ENCODE results near the gene ARSI.
A peak's percentile ranks its signal among the peaks of the same experiment; 100 is the strongest.

ARSI gene

GRCh38 chr5:150301901-150302300 lies 804 bp downstream of the ARSI start:
- peaks cover 3% of the 10 kb centered on the region for H3K27me3 ChIP-seq (ENCODE audit: control insufficient read depth, insufficient read depth, low read length, poor library complexity, severe bottlenecking)
- H3K4me1 ChIP-seq (ENCODE audit: control insufficient read depth, insufficient read depth, low read length) = peaks cover 44% of the 10 kb centered on the region
- 38 to 39% methylated on average over 22 of the region's 22 CpGs for WGBS, 2 experiments
- H3K4me3 ChIP-seq (ENCODE audit: insufficient read depth, low read depth, low read length) = peak overlapping the region; percentile 42
- H3K9me3 ChIP-seq (ENCODE audit: control insufficient read depth, low read length) = no peaks in the 10 kb centered on the region
- H3K36me3 ChIP-seq (ENCODE audit: control insufficient read depth, insufficient read depth, low read length) = no peaks in the 10 kb centered on the region
- H3K27ac ChIP-seq (ENCODE audit: insufficient read depth, low read depth, low read length, poor library complexity, severe bottlenecking) = no peak overlapping the region

- Histone ChIP-seq H3K4me1 (ENCODE audit: control insufficient read depth, insufficient read depth, low read length) (peaks cover 44% of the 10 kb centered on the region), H3K9me3 (ENCODE audit: control insufficient read depth, low read length) (no peaks in the 10 kb centered on the region), H3K27ac (ENCODE audit: insufficient read depth, low read depth, low read length, poor library complexity, severe bottlenecking) (no peak overlapping the region), H3K36me3 (ENCODE audit: control insufficient read depth, insufficient read depth, low read length) (no peaks in the 10 kb centered on the region), H3K4me3 (ENCODE audit: insufficient read depth, low read depth, low read length) (peak overlapping the region; percentile 7), H3K27me3 (ENCODE audit: control insufficient read depth, insufficient read depth, low read length, poor library complexity, severe bottlenecking) (peaks cover 3% of the 10 kb centered on the region)
- 67 to 82% methylated on average over 1 of the region's 1 CpG for WGBS, 2 experiments
These were observed 1.6 kb downstream of the ARSI start for GRCh38 chr5:150301170-150301505.

- 56 to 57% methylated on average over 13 of the region's 13 CpGs for WGBS, 2 experiments
- Histone ChIP-seq H3K4me3 (ENCODE audit: insufficient read depth, low read depth, low read length) (peak overlapping the region; percentile 8), H3K4me1 (ENCODE audit: control insufficient read depth, insufficient read depth, low read length) (peaks cover 44% of the 10 kb centered on the region), H3K9me3 (ENCODE audit: control insufficient read depth, low read length) (no peaks in the 10 kb centered on the region), H3K36me3 (ENCODE audit: control insufficient read depth, insufficient read depth, low read length) (no peaks in the 10 kb centered on the region), H3K27me3 (ENCODE audit: control insufficient read depth, insufficient read depth, low read length, poor library complexity, severe bottlenecking) (peaks cover 3% of the 10 kb centered on the region), H3K27ac (ENCODE audit: insufficient read depth, low read depth, low read length, poor library complexity, severe bottlenecking) (no peak overlapping the region)
These were observed 2.1 kb downstream of the ARSI start for GRCh38 chr5:150300496-150301169.

GRCh38 chr5:150299571-150300327 lies 3.0 kb downstream of the ARSI start:
- 85% methylated on average over 6 of the region's 6 CpGs for WGBS, 2 experiments
- Histone ChIP-seq H3K4me1 (ENCODE audit: control insufficient read depth, insufficient read depth, low read length) (peaks cover 44% of the 10 kb centered on the region), H3K9me3 (ENCODE audit: control insufficient read depth, low read length) (no peaks in the 10 kb centered on the region), H3K4me3 (ENCODE audit: insufficient read depth, low read depth, low read length) (no peak overlapping the region), H3K27me3 (ENCODE audit: control insufficient read depth, insufficient read depth, low read length, poor library complexity, severe bottlenecking) (peaks cover 3% of the 10 kb centered on the region), H3K27ac (ENCODE audit: insufficient read depth, low read depth, low read length, poor library complexity, severe bottlenecking) (no peak overlapping the region), H3K36me3 (ENCODE audit: control insufficient read depth, insufficient read depth, low read length) (no peaks in the 10 kb centered on the region)

- Histone ChIP-seq H3K9me3 (ENCODE audit: control insufficient read depth, low read length) (no peaks in the 10 kb centered on the region), H3K4me3 (ENCODE audit: insufficient read depth, low read depth, low read length) (no peak overlapping the region), H3K27ac (ENCODE audit: insufficient read depth, low read depth, low read length, poor library complexity, severe bottlenecking) (no peak overlapping the region), H3K36me3 (ENCODE audit: control insufficient read depth, insufficient read depth, low read length) (no peaks in the 10 kb centered on the region), H3K4me1 (ENCODE audit: control insufficient read depth, insufficient read depth, low read length) (peaks cover 38% of the 10 kb centered on the region), H3K27me3 (ENCODE audit: control insufficient read depth, insufficient read depth, low read length, poor library complexity, severe bottlenecking) (peaks cover 3% of the 10 kb centered on the region)
- 85 to 86% methylated on average over 10 of the region's 10 CpGs for WGBS, 2 experiments
These were observed 3.8 kb downstream of the ARSI start for GRCh38 chr5:150298701-150299451.

GRCh38 chr5:150297934-150298595 lies 4.6 kb downstream of the ARSI start:
- no peak overlapping the region for H3K4me3 ChIP-seq (ENCODE audit: insufficient read depth, low read depth, low read length)

GRCh38 chr5:150297236-150297890 lies 5.3 kb downstream of the ARSI start:
- 96% methylated on average over 36 of the region's 36 CpGs for WGBS, 2 experiments
- no peaks in the 10 kb centered on the region for H3K36me3 ChIP-seq (ENCODE audit: control insufficient read depth, insufficient read depth, low read length)
- peaks cover 42% of the 10 kb centered on the region for H3K4me1 ChIP-seq (ENCODE audit: control insufficient read depth, insufficient read depth, low read length)
- H3K4me3 ChIP-seq (ENCODE audit: insufficient read depth, low read depth, low read length) = no peak overlapping the region
- H3K27me3 ChIP-seq (ENCODE audit: control insufficient read depth, insufficient read depth, low read length, poor library complexity, severe bottlenecking) = peaks cover 3% of the 10 kb centered on the region
- no peak overlapping the region for H3K27ac ChIP-seq (ENCODE audit: insufficient read depth, low read depth, low read length, poor library complexity, severe bottlenecking)
- no peaks in the 10 kb centered on the region for H3K9me3 ChIP-seq (ENCODE audit: control insufficient read depth, low read length)

More at GRCh38 chr5:150297934-150298595, 4.6 kb downstream of the ARSI start:
- no peaks in the 10 kb centered on the region for H3K9me3 ChIP-seq (ENCODE audit: control insufficient read depth, low read length)
- peaks cover 3% of the 10 kb centered on the region for H3K27me3 ChIP-seq (ENCODE audit: control insufficient read depth, insufficient read depth, low read length, poor library complexity, severe bottlenecking)
- peaks cover 36% of the 10 kb centered on the region for H3K4me1 ChIP-seq (ENCODE audit: control insufficient read depth, insufficient read depth, low read length)
- H3K27ac ChIP-seq (ENCODE audit: insufficient read depth, low read depth, low read length, poor library complexity, severe bottlenecking) = no peak overlapping the region
- H3K36me3 ChIP-seq (ENCODE audit: control insufficient read depth, insufficient read depth, low read length) = no peaks in the 10 kb centered on the region
- WGBS, 2 experiments = 96 to 97% methylated on average over 31 of the region's 31 CpGs

GRCh38 chr5:150296496-150296895 lies 6.2 kb downstream of the ARSI start:
- WGBS, 2 experiments = 94% methylated on average over 7 of the region's 7 CpGs
- H3K4me1 ChIP-seq (ENCODE audit: control insufficient read depth, insufficient read depth, low read length) = peaks cover 43% of the 10 kb centered on the region
- H3K27ac ChIP-seq (ENCODE audit: insufficient read depth, low read depth, low read length, poor library complexity, severe bottlenecking) = no peak overlapping the region
- H3K9me3 ChIP-seq (ENCODE audit: control insufficient read depth, low read length) = no peaks in the 10 kb centered on the region
- no peak overlapping the region for H3K4me3 ChIP-seq (ENCODE audit: insufficient read depth, low read depth, low read length)
- peaks cover under 1% of the 10 kb centered on the region for H3K27me3 ChIP-seq (ENCODE audit: control insufficient read depth, insufficient read depth, low read length, poor library complexity, severe bottlenecking)
- H3K36me3 ChIP-seq (ENCODE audit: control insufficient read depth, insufficient read depth, low read length) = no peaks in the 10 kb centered on the region

- no peak overlapping the region for H3K4me3 ChIP-seq (ENCODE audit: insufficient read depth, low read depth, low read length)
- 96 to 97% methylated on average over 17 of the region's 17 CpGs for WGBS, 2 experiments
- no peaks in the 10 kb centered on the region for H3K36me3 ChIP-seq (ENCODE audit: control insufficient read depth, insufficient read depth, low read length)
- no peaks in the 10 kb centered on the region for H3K27me3 ChIP-seq (ENCODE audit: control insufficient read depth, insufficient read depth, low read length, poor library complexity, severe bottlenecking)
- H3K4me1 ChIP-seq (ENCODE audit: control insufficient read depth, insufficient read depth, low read length) = peaks cover 41% of the 10 kb centered on the region
- no peaks in the 10 kb centered on the region for H3K9me3 ChIP-seq (ENCODE audit: control insufficient read depth, low read length)
- H3K27ac ChIP-seq (ENCODE audit: insufficient read depth, low read depth, low read length, poor library complexity, severe bottlenecking) = no peak overlapping the region
These were observed 6.8 kb downstream of the ARSI start for GRCh38 chr5:150295741-150296486.

Data from ectodermal cell (in vitro differentiated cells).